ENCODE data around the gene NRG2.

Gene NRG2

GRCh38 chr5:140042393-140042642 lies 781 bp downstream of the NRG2 start:
- no peaks in the 10 kb centered on the region for H3K36me3 ChIP-seq (ENCODE audit: control insufficient read depth, insufficient read depth, low read length)
- peak overlapping the region; percentile 90 for H3K27ac ChIP-seq
- H3K9ac ChIP-seq, result no peak overlapping the region
- H3K4me1 ChIP-seq, result peaks cover 22% of the 10 kb centered on the region
- peak overlapping the region; percentile 86 for H2AFZ ChIP-seq
- H3K9me3 ChIP-seq (ENCODE audit: control insufficient read depth, low read length), result no peaks in the 10 kb centered on the region
- no peak for TF ChIP-seq CTCF (IDR thresholded peaks at IDR 0.05)
- peak overlapping the region; percentile 66 for H3K4me3 ChIP-seq (ENCODE audit: low read depth, low read length)
- H3K79me2 ChIP-seq, result peaks cover 7% of the 10 kb centered on the region
- H3K27me3 ChIP-seq (ENCODE audit: control insufficient read depth, insufficient read depth, low read length), result no peaks in the 10 kb centered on the region
- peak overlapping the region; percentile 96 for H3K4me2 ChIP-seq (ENCODE audit: low read length)

GRCh38 chr5:140041492-140042392 lies 1.4 kb downstream of the NRG2 start:
- Histone ChIP-seq H3K27ac (peak overlapping the region; percentile 90), H3K36me3 (ENCODE audit: control insufficient read depth, insufficient read depth, low read length) (no peaks in the 10 kb centered on the region), H3K9me3 (ENCODE audit: control insufficient read depth, low read length) (no peaks in the 10 kb centered on the region), H3K79me2 (peaks cover 7% of the 10 kb centered on the region), H3K4me3 (ENCODE audit: low read depth, low read length) (peak overlapping the region; percentile 66), H3K9ac (no peak overlapping the region), H3K27me3 (ENCODE audit: control insufficient read depth, insufficient read depth, low read length) (no peaks in the 10 kb centered on the region), H3K4me2 (ENCODE audit: low read length) (peak overlapping the region; percentile 96), H2AFZ (peak overlapping the region; percentile 86), H3K4me1 (peaks cover 26% of the 10 kb centered on the region)
- no peak for TF ChIP-seq CTCF (IDR thresholded peaks at IDR 0.05)

- Histone ChIP-seq H3K4me1 (peaks cover 28% of the 10 kb centered on the region), H3K79me2 (peaks cover 7% of the 10 kb centered on the region), H3K9ac (no peak overlapping the region), H3K4me2 (ENCODE audit: low read length) (peak overlapping the region; percentile 96), H3K27me3 (ENCODE audit: control insufficient read depth, insufficient read depth, low read length) (no peaks in the 10 kb centered on the region), H3K36me3 (ENCODE audit: control insufficient read depth, insufficient read depth, low read length) (no peaks in the 10 kb centered on the region), H3K4me3 (ENCODE audit: low read depth, low read length) (peak overlapping the region; percentile 66), H3K27ac (peak overlapping the region; percentile 90), H3K9me3 (ENCODE audit: control insufficient read depth, low read length) (no peaks in the 10 kb centered on the region), H2AFZ (peak overlapping the region; percentile 86)
- TF ChIP-seq CTCF (IDR thresholded peaks at IDR 0.05), result no peak
Observed at GRCh38 chr5:140041099-140041491, 2.0 kb downstream of the NRG2 start.

GRCh38 chr5:140040358-140040757 lies 2.7 kb downstream of the NRG2 start:
- no peaks in the 10 kb centered on the region for H3K9me3 ChIP-seq (ENCODE audit: control insufficient read depth, low read length)
- no peaks in the 10 kb centered on the region for H3K36me3 ChIP-seq (ENCODE audit: control insufficient read depth, insufficient read depth, low read length)
- H3K9ac ChIP-seq, result no peak overlapping the region
- no peak overlapping the region for H3K4me3 ChIP-seq (ENCODE audit: low read depth, low read length)
- peaks cover 7% of the 10 kb centered on the region for H3K79me2 ChIP-seq
- H3K27ac ChIP-seq, result peak overlapping the region; percentile 90
- H3K27me3 ChIP-seq (ENCODE audit: control insufficient read depth, insufficient read depth, low read length), result no peaks in the 10 kb centered on the region
- H2AFZ ChIP-seq, result peak overlapping the region; percentile 35
- H3K4me2 ChIP-seq (ENCODE audit: low read length), result no peak overlapping the region
- peaks cover 35% of the 10 kb centered on the region for H3K4me1 ChIP-seq
- TF ChIP-seq CTCF (IDR thresholded peaks at IDR 0.05), result no peak

GRCh38 chr5:140039561-140039960 lies 3.5 kb downstream of the NRG2 start:
- no peaks in the 10 kb centered on the region for H3K9me3 ChIP-seq (ENCODE audit: control insufficient read depth, low read length)
- peaks cover 39% of the 10 kb centered on the region for H3K4me1 ChIP-seq
- no peak for TF ChIP-seq CTCF (IDR thresholded peaks at IDR 0.05)
- H3K4me2 ChIP-seq (ENCODE audit: low read length), result no peak overlapping the region
- no peaks in the 10 kb centered on the region for H3K27me3 ChIP-seq (ENCODE audit: control insufficient read depth, insufficient read depth, low read length)
- no peaks in the 10 kb centered on the region for H3K36me3 ChIP-seq (ENCODE audit: control insufficient read depth, insufficient read depth, low read length)
- no peak overlapping the region for H3K4me3 ChIP-seq (ENCODE audit: low read depth, low read length)
- H3K79me2 ChIP-seq, result peaks cover 14% of the 10 kb centered on the region
- no peak overlapping the region for H3K27ac ChIP-seq
- H2AFZ ChIP-seq, result no peak overlapping the region
- H3K9ac ChIP-seq, result no peak overlapping the region

Data from parathyroid adenoma (tissue), 2 donors.